Naive thymus-derived CD8-positive, alpha-beta T cell (primary cell): ENCODE results near the gene DDX51. TPM values are rescaled to one million over a fixed set of nuclear protein-coding genes. Genes with fewer than 3 reads are reported as not detected.
A peak's percentile ranks its signal among the peaks of the same experiment; 100 is the strongest.

Experiments used
- ATAC-seq, 2 donors: fragments of 150-1000 bp; cut with Tn5 transposase in 1 of 2; sonication (Bioruptor Pico), chemical (Tn5 transposase) in 1 of 2; 1 replicate in 1 of 2; 2 replicates in 1 of 2; pipeline ENCODE4 v1.10.0; 2021; ENCODE audit warnings: mild to moderate bottlenecking in 2 of 2, moderate library complexity in 2 of 2
- POLR2A ChIA-PET: fragments of 350-600 bp; sonication (Branson Sonifier 250); formaldehyde crosslinking; loops from one replicate; lab custom pipeline; 2021; ENCODE audit warnings: antibody characterized with exemption; lab: Charles Lee
- DNase-seq, 10 donors: peaks; one replicate each; pipeline versions ENCODE4 v3.0.0 to v3.0.0-alpha.2; 2020 to 2022
- H3K27ac Mint-ChIP-seq, 10 donors: one replicate each; pipeline ENCODE4 v1.8.0; 2020 to 2022; ENCODE audit warnings: mild to moderate bottlenecking in 10 of 10, mixed read lengths in 10 of 10, moderate library complexity in 4 of 10, inconsistent platforms in 1 of 10
- H3K27me3 Mint-ChIP-seq, 5 donors: one replicate each; pipeline ENCODE4 v1.8.0; 2021 to 2022; ENCODE audit warnings: mixed read lengths in 5 of 5
- H3K36me3 Mint-ChIP-seq, 3 donors: one replicate each; pipeline ENCODE4 v1.8.0; 2020 to 2022; ENCODE audit warnings: mixed read lengths in 3 of 3, mild to moderate bottlenecking in 2 of 3, inconsistent platforms in 1 of 3
- H3K4me1 Mint-ChIP-seq, 4 donors: one replicate each; pipeline ENCODE4 v1.8.0; 2021 to 2022; ENCODE audit warnings: mixed read lengths in 4 of 4
- H3K4me3 Mint-ChIP-seq, 10 donors: one replicate each; pipeline ENCODE4 v1.8.0; 2020 to 2022; ENCODE audit warnings: mild to moderate bottlenecking in 10 of 10, mixed read lengths in 10 of 10, moderate library complexity in 6 of 10, inconsistent platforms in 1 of 10
- H3K9me3 Mint-ChIP-seq, 9 donors: one replicate each; pipeline ENCODE4 v1.8.0; 2020 to 2022; ENCODE audit warnings: mixed read lengths in 9 of 9, mild to moderate bottlenecking in 3 of 9, inconsistent platforms in 1 of 9, moderate library complexity in 1 of 9
- polyA plus RNA-seq, 3 donors: library from polyadenylated mRNA; unstranded; fragments of 300-500 nt; fragmentation: Illumina TruSeq; gene quantifications; one replicate each; pipeline ENCODE4 v1.2.3, GENCODE V29; 2021
- total RNA-seq, 8 experiments: library from RNA in 2 of 8; stranded (reverse) in 2 of 8; gene quantifications; one replicate each; pipeline ENCODE4 v1.2.3 and lab custom pipeline; 2021 to 2026

DDX51 gene
- total and polyA plus RNA-seq, 5 experiments from 2014 or later: 7.4 to 57.9 (median 20.9) TPM

GRCh38 chr12:132178316-132178715, 34.2 kb upstream of the DDX51 start:
- Mint-ChIP-seq H3K4me1 (peaks cover 26 to 52% (median 34%) of the 10 kb centered on the region in 4 donors), H3K9me3 (peaks cover 0 to 9% (median 0%) of the 10 kb centered on the region in 9 donors), H3K27ac (peak overlapping the region in 7 of 10 donors; percentile 14 to 92 (median 78)), H3K27me3 (peaks cover 0 to 14% (median 0%) of the 10 kb centered on the region in 5 donors), H3K4me3 (peak overlapping the region in 9 of 10 donors; percentile 48 to 93 (median 85)), H3K36me3 (peaks cover 0 to 4% (median 0%) of the 10 kb centered on the region in 3 donors)
- no peak for ATAC-seq
- DNase-seq: no peak
- POLR2A ChIA-PET: interaction anchor here (1.0 to 2.9 kb wide), 6 partner anchors 9 to 27 kb away, joined by 3 to 25 read pairs (median 4); no protein-coding TSS in a partner anchor

GRCh38 chr12:132176920-132177551, 32.9 kb upstream of the DDX51 start:
- POLR2A ChIA-PET: interaction anchor here (2.7 to 3.4 kb wide), 2 partner anchors 7 to 11 kb away, joined by 7 to 19 read pairs; no protein-coding TSS in a partner anchor
- ATAC-seq (no peak), DNase-seq (peak in 1 of 10 donors; percentile 3)
- H3K36me3 Mint-ChIP-seq: no peaks in the 10 kb centered on the region
- peak overlapping the region in 1 of 10 donors; percentile 56 for H3K27ac Mint-ChIP-seq
- H3K9me3 Mint-ChIP-seq: peaks cover 0 to 2% (median 0%) of the 10 kb centered on the region in 9 donors
- peaks cover 30 to 54% (median 39%) of the 10 kb centered on the region in 4 donors for H3K4me1 Mint-ChIP-seq
- H3K27me3 Mint-ChIP-seq: peaks cover 0 to 19% (median 3%) of the 10 kb centered on the region in 5 donors
- H3K4me3 Mint-ChIP-seq: no peak overlapping the region

- H3K27me3 Mint-ChIP-seq: peaks cover 0 to 22% (median 3%) of the 10 kb centered on the region in 5 donors
- ATAC-seq: no peak
- H3K4me3 Mint-ChIP-seq: no peak overlapping the region
- POLR2A ChIA-PET: interaction anchor here (1.5 to 3.4 kb wide), 4 partner anchors 8 to 16 kb away, joined by 5 to 19 read pairs (median 8); no protein-coding TSS in a partner anchor
- H3K9me3 Mint-ChIP-seq: no peaks in the 10 kb centered on the region
- no peaks in the 10 kb centered on the region for H3K36me3 Mint-ChIP-seq
- H3K27ac Mint-ChIP-seq: peak overlapping the region in 1 of 10 donors; percentile 4
- DNase-seq: no peak
- peaks cover 30 to 50% (median 38%) of the 10 kb centered on the region in 4 donors for H3K4me1 Mint-ChIP-seq
Measured at GRCh38 chr12:132176385-132176919, 32.3 kb upstream of the DDX51 start.

- ATAC-seq: no peak
- Mint-ChIP-seq H3K9me3 (no peaks in the 10 kb centered on the region), H3K27ac (no peak overlapping the region), H3K4me1 (peaks cover 24 to 44% (median 35%) of the 10 kb centered on the region in 4 donors), H3K36me3 (no peaks in the 10 kb centered on the region), H3K4me3 (no peak overlapping the region), H3K27me3 (peaks cover 0 to 22% (median 3%) of the 10 kb centered on the region in 5 donors)
- POLR2A ChIA-PET: interaction anchor here (1.4 to 3.4 kb wide), 5 partner anchors 9 to 21 kb away, joined by 3 to 19 read pairs (median 7); no protein-coding TSS in a partner anchor
- peak in 1 of 10 donors; percentile 3 for DNase-seq
Measured at GRCh38 chr12:132175496-132176384, 31.6 kb upstream of the DDX51 start.

- Mint-ChIP-seq H3K27me3 (peaks cover 0 to 22% (median 3%) of the 10 kb centered on the region in 5 donors), H3K27ac (peak overlapping the region in 5 of 10 donors; percentile 9 to 76 (median 25)), H3K4me1 (peaks cover 22 to 40% (median 33%) of the 10 kb centered on the region in 4 donors), H3K4me3 (peak overlapping the region in 4 of 10 donors; percentile 10 to 67 (median 38)), H3K9me3 (no peaks in the 10 kb centered on the region), H3K36me3 (no peaks in the 10 kb centered on the region)
- POLR2A ChIA-PET: interaction anchor here (1.4 to 3.4 kb wide), 6 partner anchors 9 to 20 kb away, joined by 3 to 19 read pairs (median 6); no protein-coding TSS in a partner anchor
- DNase-seq (peak in 1 of 10 donors; percentile 5), ATAC-seq (no peak)
Measured at GRCh38 chr12:132174839-132175490, 30.8 kb upstream of the DDX51 start.

GRCh38 chr12:132174015-132174838, 30.1 kb upstream of the DDX51 start:
- ATAC-seq: no peak
- peak overlapping the region in 5 of 10 donors; percentile 9 to 76 (median 25) for H3K27ac Mint-ChIP-seq
- DNase-seq: no peak
- H3K27me3 Mint-ChIP-seq: peaks cover 0 to 25% (median 3%) of the 10 kb centered on the region in 5 donors
- H3K4me3 Mint-ChIP-seq: peak overlapping the region in 5 of 10 donors; percentile 10 to 67 (median 36)
- POLR2A ChIA-PET: interaction anchor here (1.4 to 3.4 kb wide), 5 partner anchors 10 to 19 kb away, joined by 3 to 19 read pairs (median 7); no protein-coding TSS in a partner anchor
- no peaks in the 10 kb centered on the region for H3K9me3 Mint-ChIP-seq
- no peaks in the 10 kb centered on the region for H3K36me3 Mint-ChIP-seq
- peaks cover 19 to 33% (median 30%) of the 10 kb centered on the region in 4 donors for H3K4me1 Mint-ChIP-seq

- Mint-ChIP-seq H3K27ac (peak overlapping the region in 2 of 10 donors; percentile 18 to 62), H3K27me3 (peaks cover 0 to 25% (median 3%) of the 10 kb centered on the region in 5 donors), H3K9me3 (no peaks in the 10 kb centered on the region), H3K4me1 (peaks cover 14 to 24% (median 22%) of the 10 kb centered on the region in 4 donors), H3K4me3 (peak overlapping the region in 8 of 10 donors; percentile 6 to 80 (median 61)), H3K36me3 (no peaks in the 10 kb centered on the region)
- peak in 2 of 10 donors; percentile 12 to 68 for DNase-seq
- POLR2A ChIA-PET: interaction anchor here (1.5 to 3.4 kb wide), 2 partner anchors 11 to 15 kb away, joined by 5 to 19 read pairs; no protein-coding TSS in a partner anchor
- ATAC-seq: peak; percentile 77 to 78
Measured at GRCh38 chr12:132173135-132174014, 29.3 kb upstream of the DDX51 start.

GRCh38 chr12:132172619-132173018, 28.5 kb upstream of the DDX51 start:
- peak in 1 of 10 donors; percentile 48 for DNase-seq
- Mint-ChIP-seq H3K4me1 (peaks cover 14 to 25% (median 20%) of the 10 kb centered on the region in 4 donors), H3K27ac (peak overlapping the region in 1 of 10 donors; percentile 62), H3K36me3 (no peaks in the 10 kb centered on the region), H3K27me3 (peaks cover 0 to 25% (median 3%) of the 10 kb centered on the region in 5 donors), H3K4me3 (peak overlapping the region in 4 of 10 donors; percentile 36 to 72 (median 62)), H3K9me3 (no peaks in the 10 kb centered on the region)
- no peak for ATAC-seq
- POLR2A ChIA-PET: no interaction called here

- Mint-ChIP-seq H3K9me3 (peaks cover 0 to 2% (median 0%) of the 10 kb centered on the region in 9 donors), H3K27ac (no peak overlapping the region), H3K27me3 (peaks cover 0 to 24% (median 3%) of the 10 kb centered on the region in 5 donors), H3K4me3 (no peak overlapping the region), H3K4me1 (peaks cover 16 to 29% (median 21%) of the 10 kb centered on the region in 4 donors), H3K36me3 (no peaks in the 10 kb centered on the region)
- POLR2A ChIA-PET: no interaction called here
- ATAC-seq: no peak
- DNase-seq: peak in 1 of 10 donors; percentile 56
Measured at GRCh38 chr12:132171968-132172521, 27.9 kb upstream of the DDX51 start.
